OCI-LY1 (cell line): ENCODE data around the gene SNCB.

Experiments used
- H2AFZ ChIP-seq: fragments of 200-600 bp; sonication (generic), shearing (Covaris generic); 2 replicates; pipeline ENCODE4 v1.6.0; 2014; ENCODE audit warnings: antibody characterized with exemption, mild to moderate bottlenecking, low read length
- H3F3A ChIP-seq: fragments of 200-600 bp; sonication (generic), shearing (Covaris generic); 2 replicates; pipeline ENCODE4 v1.6.0; 2014; ENCODE audit warnings: mild to moderate bottlenecking, antibody characterized with exemption, low read length, moderate library complexity; ENCODE audit not compliant: insufficient read depth
- H3K27ac ChIP-seq: fragments of 200-600 bp; sonication (generic); 2 replicates; pipeline ENCODE4 v1.5.1; 2014; ENCODE audit warnings: low read length, mixed run types, mild to moderate bottlenecking, low read depth; ENCODE audit not compliant: poor library complexity, severe bottlenecking
- H3K27me3 ChIP-seq: fragments of 200-600 bp; sonication (generic); 2 replicates; pipeline ENCODE4 v1.6.0; 2014; ENCODE audit warnings: antibody characterized with exemption, mild to moderate bottlenecking, low read length, moderate library complexity; ENCODE audit not compliant: insufficient read depth
- H3K36me3 ChIP-seq: fragments of 200-600 bp; sonication (generic); 2 replicates; pipeline ENCODE4 v1.6.1; 2014; ENCODE audit warnings: mild to moderate bottlenecking, antibody characterized with exemption, low read length, moderate library complexity, mixed read lengths; ENCODE audit not compliant: insufficient read depth
- H3K4me1 ChIP-seq: fragments of 200-600 bp; sonication (generic); 2 replicates; pipeline ENCODE4 v1.5.1; 2014; ENCODE audit warnings: mild to moderate bottlenecking, low read length, moderate library complexity; ENCODE audit not compliant: insufficient read depth, severe bottlenecking
- H3K4me2 ChIP-seq: fragments of 200-600 bp; sonication (generic), shearing (Covaris generic); 2 replicates; pipeline ENCODE4 v1.6.1; 2014; ENCODE audit warnings: low read length
- H3K4me3 ChIP-seq: fragments of 200-600 bp; sonication (generic); 2 replicates; pipeline ENCODE4 v1.5.1; 2014; ENCODE audit warnings: low read length, low read depth, mild to moderate bottlenecking, mixed read lengths; ENCODE audit not compliant: poor library complexity, severe bottlenecking
- H3K79me2 ChIP-seq: fragments of 200-600 bp; shearing (Covaris generic); 2 replicates; pipeline ENCODE4 v1.6.1; 2016; ENCODE audit warnings: mixed run types, low read length, mixed read lengths; ENCODE audit not compliant: insufficient read depth
- H3K9ac ChIP-seq: fragments of 200-600 bp; sonication (generic), shearing (Covaris generic); 2 replicates; pipeline ENCODE4 v1.6.1; 2014; ENCODE audit warnings: mild to moderate bottlenecking, low read length, mixed read lengths
- H3K9me2 ChIP-seq: fragments of 200-600 bp; sonication (generic), shearing (Covaris generic); 2 replicates; pipeline ENCODE4 v1.6.1; 2014; ENCODE audit warnings: low read depth, mild to moderate bottlenecking, low read length, mixed read lengths
- H3K9me3 ChIP-seq: fragments of 200-600 bp; shearing (Covaris generic); 2 replicates; pipeline ENCODE4 v1.6.1; 2014; ENCODE audit warnings: low read length, mixed read lengths
- H4K20me1 ChIP-seq: fragments of 200-600 bp; sonication (generic), shearing (Covaris generic); 2 replicates; pipeline ENCODE4 v1.6.0; 2016; ENCODE audit warnings: mild to moderate bottlenecking, low read length; ENCODE audit not compliant: insufficient read depth
- EZH2 ChIP-seq: fragments of 200-600 bp; sonication (generic), shearing (Covaris generic); IDR thresholded peaks from 2 replicates; pipeline ENCODE4 v1.8.0; 2017; ENCODE audit warnings: borderline replicate concordance, mixed run types, mild to moderate bottlenecking, antibody characterized with exemption, low read length, moderate library complexity, mixed read lengths
- TF ChIP-seq, protein P1 (sequence below): fragments of 200-600 bp; sonication (generic), shearing (Covaris generic); IDR thresholded peaks from 2 replicates; pipeline ENCODE4 v1.5.1; 2017; ENCODE audit warnings: mild to moderate bottlenecking, antibody characterized with exemption, low read length, moderate library complexity, mixed read lengths

Gene SNCB

DNA sequence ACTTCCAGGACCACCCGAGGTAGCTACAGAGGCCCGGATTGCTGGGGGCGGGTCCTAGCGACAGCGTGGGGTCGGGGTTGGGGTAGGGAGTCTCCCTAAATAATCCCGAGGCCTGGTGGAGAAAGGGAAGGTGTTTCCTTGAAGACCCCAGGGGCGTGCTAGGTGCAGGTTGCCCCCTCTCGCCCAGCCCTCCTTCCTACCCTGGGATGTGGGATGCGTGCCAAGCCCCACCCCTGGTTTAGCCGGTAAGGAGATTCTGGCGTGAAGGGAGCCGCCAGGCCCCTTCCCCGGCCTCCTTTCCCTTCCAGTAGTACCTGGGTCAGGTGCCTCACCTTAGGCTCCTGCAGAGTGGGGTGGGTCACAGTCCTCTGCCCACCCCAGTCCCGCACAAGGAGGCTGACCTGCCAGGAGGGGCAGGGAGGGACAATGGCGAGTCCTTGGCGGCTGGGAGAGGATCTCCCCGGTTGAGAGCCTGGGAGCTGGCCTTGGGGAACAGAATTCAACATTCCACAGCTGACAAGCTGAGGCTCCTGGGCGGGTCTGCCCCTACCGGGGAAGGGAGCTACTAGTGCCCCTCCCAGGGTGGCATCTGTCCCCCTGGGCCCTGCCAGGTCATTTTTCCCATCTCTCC, 17.6 kb upstream of the SNCB start:
- no peaks in the 10 kb centered on the region for H3K9me3 ChIP-seq
- no peaks in the 10 kb centered on the region for H3K9me2 ChIP-seq
- peaks cover 18% of the 10 kb centered on the region for H3K4me1 ChIP-seq
- no peaks in the 10 kb centered on the region for H3K36me3 ChIP-seq
- no peaks in the 10 kb centered on the region for H3K79me2 ChIP-seq
- TF ChIP-seq, protein P1, sequence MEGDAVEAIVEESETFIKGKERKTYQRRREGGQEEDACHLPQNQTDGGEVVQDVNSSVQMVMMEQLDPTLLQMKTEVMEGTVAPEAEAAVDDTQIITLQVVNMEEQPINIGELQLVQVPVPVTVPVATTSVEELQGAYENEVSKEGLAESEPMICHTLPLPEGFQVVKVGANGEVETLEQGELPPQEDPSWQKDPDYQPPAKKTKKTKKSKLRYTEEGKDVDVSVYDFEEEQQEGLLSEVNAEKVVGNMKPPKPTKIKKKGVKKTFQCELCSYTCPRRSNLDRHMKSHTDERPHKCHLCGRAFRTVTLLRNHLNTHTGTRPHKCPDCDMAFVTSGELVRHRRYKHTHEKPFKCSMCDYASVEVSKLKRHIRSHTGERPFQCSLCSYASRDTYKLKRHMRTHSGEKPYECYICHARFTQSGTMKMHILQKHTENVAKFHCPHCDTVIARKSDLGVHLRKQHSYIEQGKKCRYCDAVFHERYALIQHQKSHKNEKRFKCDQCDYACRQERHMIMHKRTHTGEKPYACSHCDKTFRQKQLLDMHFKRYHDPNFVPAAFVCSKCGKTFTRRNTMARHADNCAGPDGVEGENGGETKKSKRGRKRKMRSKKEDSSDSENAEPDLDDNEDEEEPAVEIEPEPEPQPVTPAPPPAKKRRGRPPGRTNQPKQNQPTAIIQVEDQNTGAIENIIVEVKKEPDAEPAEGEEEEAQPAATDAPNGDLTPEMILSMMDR: no peak
- no peak for TF ChIP-seq EZH2
- no peak overlapping the region for H2AFZ ChIP-seq
- H3F3A ChIP-seq: no peaks in the 10 kb centered on the region
- H4K20me1 ChIP-seq: no peaks in the 10 kb centered on the region
- no peak overlapping the region for H3K27ac ChIP-seq
- peak overlapping the region; percentile 68 for H3K9ac ChIP-seq
- peak overlapping the region; percentile 68 for H3K4me3 ChIP-seq
- H3K4me2 ChIP-seq: peak overlapping the region; percentile 79
- peaks cover 4% of the 10 kb centered on the region; the same call in 1 of the 2 replicates for H3K27me3 ChIP-seq

- H2AFZ ChIP-seq: peak within 1 kb of the TSS; percentile 50; the same call in 1 of the 2 replicates
- peak within 1 kb of the TSS; percentile 68 for H3K9ac ChIP-seq
- no peaks in the 10 kb centered on the region for H3K9me3 ChIP-seq
- no peaks in the 10 kb centered on the region for H3F3A ChIP-seq
- no peaks in the 10 kb centered on the region for H3K9me2 ChIP-seq
- peaks cover 18% of the 10 kb centered on the region for H3K4me1 ChIP-seq
- H3K36me3 ChIP-seq: no peaks in the 10 kb centered on the region
- peak within 1 kb of the TSS; percentile 79 for H3K4me2 ChIP-seq
- no peaks in the 10 kb centered on the region for H3K79me2 ChIP-seq
- H4K20me1 ChIP-seq: no peaks in the 10 kb centered on the region
- H3K27me3 ChIP-seq: peaks cover 4% of the 10 kb centered on the region; the same call in 1 of the 2 replicates
- TF ChIP-seq EZH2: no peak
- TF ChIP-seq, protein P1: peak; percentile 37; the same call in 1 of the 2 replicates
- H3K4me3 ChIP-seq: peak within 1 kb of the TSS; percentile 68
- H3K27ac ChIP-seq: no peak within 1 kb of the TSS
Observed at GRCh38 chr5:176647030-176647842, 16.9 kb upstream of the SNCB start, which contains the start of gene TSPAN17. TSS of gene TSPAN17 (plus strand) at chr5:176647484. CDS start at chr5:176647616, 132 bp downstream.

GRCh38 chr5:176646707-176647029, 16.3 kb upstream of the SNCB start:
- Histone ChIP-seq H3F3A (no peaks in the 10 kb centered on the region), H3K4me3 (peak overlapping the region; percentile 68), H3K27me3 (peaks cover 4% of the 10 kb centered on the region; the same call in 1 of the 2 replicates), H3K27ac (no peak overlapping the region), H3K9me2 (no peaks in the 10 kb centered on the region), H3K36me3 (no peaks in the 10 kb centered on the region), H3K9me3 (no peaks in the 10 kb centered on the region), H3K4me2 (peak overlapping the region; percentile 78), H4K20me1 (no peaks in the 10 kb centered on the region), H3K4me1 (peaks cover 18% of the 10 kb centered on the region), H3K79me2 (no peaks in the 10 kb centered on the region), H3K9ac (peak overlapping the region; percentile 62), H2AFZ (peak overlapping the region; percentile 50; the same call in 1 of the 2 replicates)
- TF ChIP-seq, protein P1: no peak
- TF ChIP-seq EZH2: no peak
